ENCODE results near the gene SIVA1. TPM values are rescaled to one million over a fixed set of nuclear protein-coding genes. Genes with fewer than 3 reads are reported as not detected.

The SIVA1 gene
- total and polyA plus RNA-seq, 9 of the 15 experiments (the other 6 are each of a cell fraction or from before 2014, with no cell fraction given), result 4.2 to 186 (median 54.2) TPM

GRCh38 chr14:104741108-104741802 is 11.7 kb upstream of the SIVA1 start:
- intact Hi-C loops (cut with micrococcal nuclease), result no loop called here
- ChIA-PET POLR2A (interaction anchor here (1.9 kb wide), 1 partner anchor 11 kb away, joined by 6 read pairs; the partner anchor contains the start of gene SIVA1), CTCF (ENCODE audit: low intra/inter-chr PET ratio) (no interaction called here)
- no peak for TF ChIP-seq ZNF518B (CRISPR knock-in tag; IDR thresholded peaks at IDR 0.05)
- TF ChIP-seq NONO (IDR thresholded peaks at IDR 0.05; ENCODE audit: low read depth in 2 of 2, low read length in 1 of 2), result no peak
- no peak for TF ChIP-seq E2F3 (CRISPR knock-in tag; IDR thresholded peaks at IDR 0.05)
- TF ChIP-seq PHF21A (IDR thresholded peaks at IDR 0.05; ENCODE audit: borderline replicate concordance, low read depth), result no peak
- TF ChIP-seq ZNF24 (IDR thresholded peaks at IDR 0.05), result no peak
- TF ChIP-seq SMAD1 (IDR thresholded peaks at IDR 0.05; ENCODE audit: low read depth, low read length, partially characterized antibody), result no peak
- TF ChIP-seq MBD1 (CRISPR knock-in tag; IDR thresholded peaks at IDR 0.05), result no peak
- TF ChIP-seq ZNF740 (CRISPR knock-in tag; IDR thresholded peaks at IDR 0.05), result no peak
- TF ChIP-seq ZNF740 (tag; IDR thresholded peaks at IDR 0.05), result no peak
- no peak for TF ChIP-seq THAP12 (CRISPR knock-in tag; IDR thresholded peaks at IDR 0.05)
- no peak for TF ChIP-seq ZBTB26 (CRISPR knock-in tag; IDR thresholded peaks at IDR 0.05)
- TF ChIP-seq THRAP3 (IDR thresholded peaks at IDR 0.05; ENCODE audit: borderline replicate concordance), result no peak

More at GRCh38 chr14:104741108-104741802, 11.7 kb upstream of the SIVA1 start:
- Histone ChIP-seq H3K9me3 (replicated peaks; ENCODE audit: control insufficient read depth, insufficient read depth, low read depth, low read length) (no peaks in the 10 kb centered on the region), H2AFZ (ENCODE audit: low read depth, low read length) (no peak overlapping the region), H3K9ac (ENCODE audit: insufficient read depth in 1 of 2, low read depth in 2 of 2, low read length in 2 of 2) (no peak overlapping the region; a peak in 2 of 4 replicates), H3K27me3 (ENCODE audit: control insufficient read depth in 2 of 2, insufficient read depth in 2 of 2, low read length in 2 of 2) (no peaks in the 10 kb centered on the region), H3K4me3 (no peak overlapping the region), H3K9me1 (ENCODE audit: control insufficient read depth, insufficient read depth, low read length) (no peaks in the 10 kb centered on the region), H3K4me2 (ENCODE audit: insufficient read depth, low read length) (no peak overlapping the region), H3K4me1 (replicated peaks in 1 of 2; ENCODE audit: control insufficient read depth in 2 of 2, insufficient read depth in 2 of 2, low read length in 2 of 2) (peaks cover 0 to 26% of the 10 kb centered on the region in 2 experiments; a peak in 2 of 5 replicates), H3K79me2 (ENCODE audit: control insufficient read depth, insufficient read depth, low read length) (no peaks in the 10 kb centered on the region), H3K27ac (ENCODE audit: extremely low read depth, low read depth, low read length) (no peak overlapping the region), H4K20me1 (replicated peaks; ENCODE audit: control insufficient read depth, insufficient read depth, low read length) (no peaks in the 10 kb centered on the region), H3K36me3 (ENCODE audit: control insufficient read depth, insufficient read depth, low read length) (no peaks in the 10 kb centered on the region)
- in situ Hi-C loops (cut with MboI), result no loop called here
- ATAC-seq (no peak), FAIRE-seq (no peak), DNase-seq (ENCODE audit: extremely low read depth in 1 of 4, low spot score in 3 of 4) (no peak)
- WGBS (ENCODE audit: insufficient coverage, low coverage, missing lambda C conversion rate), result 61% methylated on average over 10 of the region's 29 CpGs
- no TSS peak for BruUV-seq (replicated peaks)

Data from K562 (cell line).